Endothelial cell of umbilical vein (primary cell): ENCODE measurements around the gene NTNG1. TPM values are rescaled to one million over a fixed set of nuclear protein-coding genes. Genes with fewer than 3 reads are reported as not detected.

Experiments used
- BruUV-seq: library from RNA; stranded (reverse); fragments of 400-500 nt; replicated peaks from 2 replicates; lab custom pipeline; 2021; lab: Mats Ljungman, UMichigan
- CTCF ChIA-PET: fragments of 300-600, 350-600 bp; sonication (Branson Sonifier 250); formaldehyde crosslinking; loops from one replicate; lab custom pipeline; 2021; ENCODE audit warnings: antibody characterized with exemption, inconsistent platforms; lab: Charles Lee
- POLR2A ChIA-PET: fragments of 300-600, 350-600 bp; sonication (Branson Sonifier 250); formaldehyde crosslinking; loops from one replicate; lab custom pipeline; 2021; ENCODE audit warnings: antibody characterized with exemption, inconsistent platforms; lab: Charles Lee
- DNase-seq: peaks from one replicate; pipeline ENCODE4 v3.0.0-alpha.2; 2011; ENCODE audit warnings: low read depth, low spot score
- FAIRE-seq: peaks from 2 replicates; lab custom pipeline; 2011; peaks lifted over from hg19 to GRCh38; lab: Jason Lieb, UNC
- H2AFZ ChIP-seq: 2 replicates; pipeline ENCODE4 v1.6.0; 2012; ENCODE audit warnings: low read depth, low read length, control low read depth, inconsistent platforms
- H3K27ac ChIP-seq: 2 replicates; pipeline ENCODE4 v1.5.1; 2011; ENCODE audit warnings: low read depth, mild to moderate bottlenecking, control low read depth, low read length, moderate library complexity; ENCODE audit not compliant: insufficient read depth
- H3K27me3 ChIP-seq, 2 experiments: 2 replicates each; pipeline versions ENCODE4 v1.6.0 to v1.6.1; 2011; ENCODE audit warnings: low read length in 2 of 2, mixed read lengths in 1 of 2; ENCODE audit not compliant: control insufficient read depth in 2 of 2, insufficient read depth in 2 of 2
- H3K36me3 ChIP-seq, 2 experiments: 2 replicates in 1 of 2; 3 replicates in 1 of 2; pipeline ENCODE4 v1.5.1; 2011; ENCODE audit warnings: low read length in 2 of 2, mild to moderate bottlenecking in 1 of 2, moderate library complexity in 1 of 2; ENCODE audit not compliant: control insufficient read depth in 2 of 2, insufficient read depth in 2 of 2; ENCODE audit errors: extremely low read depth in 1 of 2
- H3K4me1 ChIP-seq: 3 replicates; pipeline ENCODE4 v1.5.1; 2011; ENCODE audit warnings: mild to moderate bottlenecking, low read length; ENCODE audit not compliant: control insufficient read depth, insufficient read depth; ENCODE audit errors: extremely low read depth
- H3K4me2 ChIP-seq: 2 replicates; pipeline ENCODE4 v1.6.1; 2011; ENCODE audit warnings: low read length, control low read depth, mixed read lengths; ENCODE audit not compliant: insufficient read depth
- H3K4me3 ChIP-seq, 3 experiments: fragments of 200-600 bp in 1 of 3; sonication (generic), shearing (Covaris generic) in 1 of 3; replicated peaks in 1 of 3; 2 replicates each; pipeline ENCODE4 v1.5.1; 2011 to 2016; ENCODE audit warnings: control low read depth in 3 of 3, low read length in 3 of 3, mild to moderate bottlenecking in 2 of 3, inconsistent platforms in 1 of 3, low read depth in 1 of 3, moderate library complexity in 1 of 3; ENCODE audit not compliant: insufficient read depth in 1 of 3
- H3K79me2 ChIP-seq: 2 replicates; pipeline ENCODE4 v1.6.0; 2012; ENCODE audit warnings: low read length, inconsistent platforms; ENCODE audit not compliant: control insufficient read depth, insufficient read depth
- H3K9ac ChIP-seq: replicated peaks from 2 replicates; pipeline ENCODE3; 2011; ENCODE audit warnings: low read length, control low read depth; ENCODE audit not compliant: insufficient read depth; ENCODE audit errors: extremely low read depth
- H3K9me1 ChIP-seq: replicated peaks from 3 replicates; pipeline ENCODE4 v1.6.0; 2011; ENCODE audit warnings: mild to moderate bottlenecking, low read length; ENCODE audit not compliant: control insufficient read depth, insufficient read depth; ENCODE audit errors: extremely low read depth
- H3K9me3 ChIP-seq: replicated peaks from 2 replicates; pipeline ENCODE4 v1.5.1; 2012; ENCODE audit warnings: low read length, inconsistent platforms; ENCODE audit not compliant: control insufficient read depth, insufficient read depth
- H4K20me1 ChIP-seq: replicated peaks from 2 replicates; pipeline ENCODE3; 2011; ENCODE audit warnings: mild to moderate bottlenecking, low read length; ENCODE audit not compliant: control insufficient read depth, insufficient read depth; ENCODE audit errors: extremely low read depth
- CTCF ChIP-seq, 2 donors: IDR thresholded peaks; 1 replicate in 1 of 2; 2 replicates in 1 of 2; pipeline ENCODE4 v1.5.1; 2011; ENCODE audit warnings: low read length in 2 of 2, mild to moderate bottlenecking in 2 of 2, moderate library complexity in 2 of 2, control low read depth in 1 of 2, inconsistent platforms in 1 of 2, low read depth in 1 of 2; ENCODE audit not compliant: insufficient read depth in 1 of 2; ENCODE audit errors: extremely low read depth in 1 of 2
- EZH2 ChIP-seq: IDR thresholded peaks from 2 replicates; pipeline ENCODE4 v1.6.1; 2012; ENCODE audit warnings: borderline replicate concordance, low read depth, mild to moderate bottlenecking, moderate library complexity, low read length, inconsistent platforms; ENCODE audit not compliant: severe bottlenecking
- FOS ChIP-seq: IDR thresholded peaks from 2 replicates; pipeline ENCODE4 v1.6.1; 2011; ENCODE audit warnings: mild to moderate bottlenecking, low read length, moderate library complexity, borderline replicate concordance; ENCODE audit not compliant: insufficient read depth
- GATA2 ChIP-seq: IDR thresholded peaks from 2 replicates; pipeline ENCODE4 v1.7.0; 2011; ENCODE audit warnings: low read depth, mild to moderate bottlenecking, moderate library complexity, mixed read lengths, low read length; ENCODE audit not compliant: insufficient read length, insufficient read depth
- JUN ChIP-seq: IDR thresholded peaks from 2 replicates; pipeline ENCODE4 v1.6.1; 2011; ENCODE audit warnings: borderline replicate concordance, low read depth; ENCODE audit not compliant: insufficient read length, insufficient read depth
- MAX ChIP-seq: IDR thresholded peaks from 2 replicates; pipeline ENCODE4 v1.6.1; 2011; ENCODE audit not compliant: insufficient read depth, insufficient read length
- MYC ChIP-seq: IDR thresholded peaks from one replicate; pipeline ENCODE4 v1.6.1; 2011; ENCODE audit warnings: mild to moderate bottlenecking, low read depth, low read length
- POLR2A ChIP-seq: IDR thresholded peaks from 2 replicates; pipeline ENCODE4 v1.6.1; 2012; ENCODE audit warnings: low read depth, mild to moderate bottlenecking, control low read depth, low read length
- POLR2AphosphoS5 ChIP-seq: IDR thresholded peaks from 2 replicates; pipeline ENCODE4 v1.6.1; 2012; ENCODE audit warnings: low read depth, mild to moderate bottlenecking, control low read depth, low read length, moderate library complexity; ENCODE audit not compliant: insufficient read depth
- dilution Hi-C: fragments of 300-500 bp; cut with MboI; formaldehyde crosslinking; loops from one replicate; pipeline ENCODE4 v1.15.0; 2019; ENCODE audit warnings: low sequenced_read_pairs; ENCODE audit not compliant: extremely low pct_ligation_motif_present
- intact Hi-C: fragments of 100-400 bp; cut with micrococcal nuclease; formaldehyde crosslinking; loops from one replicate; pipeline ENCODE4 v1.10.0; 2022
- polyA plus RNA-seq, 4 experiments: library from polyadenylated mRNA; depleted of rRNA in 3 of 4; stranded (reverse) in 3 of 4; unstranded in 1 of 4; fragments of >200 nt; gene quantifications; 2 replicates each; pipeline versions ENCODE4 v1.2.1 to v1.2.3, GENCODE V29; 2011 to 2012; ENCODE audit warnings: missing spikeins in 1 of 4
- total RNA-seq: library from RNA; stranded (reverse); gene quantifications from 2 replicates; pipeline ENCODE4 v1.2.3, GENCODE V29; 2021

NTNG1 gene
- total and polyA plus RNA-seq, 2 donors (not counting 3 experiments of a cell fraction or from before 2014, with no cell fraction given): not detected

GRCh38 chr1:107100331-107100984, 40.4 kb upstream of the NTNG1 start:
- Histone ChIP-seq H3K27me3 (no peaks in the 10 kb centered on the region), H3K9ac (no peak overlapping the region), H3K79me2 (no peaks in the 10 kb centered on the region), H3K4me3 (no peak overlapping the region), H3K4me2 (no peak overlapping the region), H3K4me1 (no peaks in the 10 kb centered on the region), H3K36me3 (no peaks in the 10 kb centered on the region), H4K20me1 (no peaks in the 10 kb centered on the region), H3K27ac (no peak overlapping the region), H2AFZ (no peak overlapping the region), H3K9me3 (no peaks in the 10 kb centered on the region), H3K9me1 (no peaks in the 10 kb centered on the region)
- BruUV-seq: no TSS peak
- DNase-seq (no peak), FAIRE-seq (no peak)
- TF ChIP-seq JUN: no peak
- no peak for TF ChIP-seq GATA2
- TF ChIP-seq POLR2A: no peak
- no peak for TF ChIP-seq MYC
- no peak for TF ChIP-seq EZH2
- no peak for TF ChIP-seq MAX
- TF ChIP-seq CTCF (IDR thresholded peaks at IDR 0.05; ENCODE audit: extremely low read depth in 1 of 2, insufficient read depth in 1 of 2, low read depth in 1 of 2, low read length in 2 of 2): no peak
- no peak for TF ChIP-seq FOS
- no peak for TF ChIP-seq POLR2AphosphoS5
- ChIA-PET CTCF (no interaction called here), POLR2A (no interaction called here)
- intact Hi-C loops (no loop called here), dilution Hi-C loops (no loop called here)
